HG03571 (cell line): ENCODE results near the gene SEMA4D.
A peak's percentile ranks its signal among the peaks of the same experiment; 100 is the strongest.

Experiments used
- ATAC-seq: cut with Tn5 transposase; IDR thresholded peaks from one replicate; pipeline ENCODE4 v1.9.1; 2021; ENCODE audit not compliant: unreplicated experiment

SEMA4D gene

GRCh38 chr9:89434636-89435035 lies 63.3 kb downstream of the SEMA4D start:
- ATAC-seq = no peak

- no peak for ATAC-seq
Measured at GRCh38 chr9:89433826-89434225, 64.1 kb downstream of the SEMA4D start.

- ATAC-seq = no peak
Measured at GRCh38 chr9:89432986-89433530, 64.9 kb downstream of the SEMA4D start.

- ATAC-seq = no peak
Measured at GRCh38 chr9:89431930-89432725, 65.8 kb downstream of the SEMA4D start.

- ATAC-seq = no peak
Measured at GRCh38 chr9:89430995-89431394, 66.9 kb downstream of the SEMA4D start.

GRCh38 chr9:89428901-89429890 lies 68.7 kb downstream of the SEMA4D start:
- no peak for ATAC-seq

- no peak for ATAC-seq
Measured at GRCh38 chr9:89428222-89428761, 69.6 kb downstream of the SEMA4D start.

GRCh38 chr9:89427621-89428221 lies 70.2 kb downstream of the SEMA4D start:
- no peak for ATAC-seq

GRCh38 chr9:89426384-89426961 lies 71.4 kb downstream of the SEMA4D start:
- peak; percentile 68 for ATAC-seq

GRCh38 chr9:89425921-89426383 lies 72.0 kb downstream of the SEMA4D start:
- ATAC-seq = peak; percentile 10

GRCh38 chr9:89425024-89425805 lies 72.7 kb downstream of the SEMA4D start:
- no peak for ATAC-seq

- ATAC-seq = no peak
Measured at GRCh38 chr9:89422151-89422975, 75.5 kb downstream of the SEMA4D start.

- ATAC-seq = no peak
Measured at GRCh38 chr9:89421595-89421994, 76.3 kb downstream of the SEMA4D start.

- no peak for ATAC-seq
Measured at GRCh38 chr9:89420397-89421178, 77.3 kb downstream of the SEMA4D start.

- no peak for ATAC-seq
Measured at GRCh38 chr9:89419978-89420394, 77.9 kb downstream of the SEMA4D start.

- peak; percentile 66 for ATAC-seq
Measured at GRCh38 chr9:89418882-89419640, 78.9 kb downstream of the SEMA4D start.

GRCh38 chr9:89418474-89418845 lies 79.5 kb downstream of the SEMA4D start:
- no peak for ATAC-seq
